ENCODE data around the gene PRR12.

PRR12 gene

DNA sequence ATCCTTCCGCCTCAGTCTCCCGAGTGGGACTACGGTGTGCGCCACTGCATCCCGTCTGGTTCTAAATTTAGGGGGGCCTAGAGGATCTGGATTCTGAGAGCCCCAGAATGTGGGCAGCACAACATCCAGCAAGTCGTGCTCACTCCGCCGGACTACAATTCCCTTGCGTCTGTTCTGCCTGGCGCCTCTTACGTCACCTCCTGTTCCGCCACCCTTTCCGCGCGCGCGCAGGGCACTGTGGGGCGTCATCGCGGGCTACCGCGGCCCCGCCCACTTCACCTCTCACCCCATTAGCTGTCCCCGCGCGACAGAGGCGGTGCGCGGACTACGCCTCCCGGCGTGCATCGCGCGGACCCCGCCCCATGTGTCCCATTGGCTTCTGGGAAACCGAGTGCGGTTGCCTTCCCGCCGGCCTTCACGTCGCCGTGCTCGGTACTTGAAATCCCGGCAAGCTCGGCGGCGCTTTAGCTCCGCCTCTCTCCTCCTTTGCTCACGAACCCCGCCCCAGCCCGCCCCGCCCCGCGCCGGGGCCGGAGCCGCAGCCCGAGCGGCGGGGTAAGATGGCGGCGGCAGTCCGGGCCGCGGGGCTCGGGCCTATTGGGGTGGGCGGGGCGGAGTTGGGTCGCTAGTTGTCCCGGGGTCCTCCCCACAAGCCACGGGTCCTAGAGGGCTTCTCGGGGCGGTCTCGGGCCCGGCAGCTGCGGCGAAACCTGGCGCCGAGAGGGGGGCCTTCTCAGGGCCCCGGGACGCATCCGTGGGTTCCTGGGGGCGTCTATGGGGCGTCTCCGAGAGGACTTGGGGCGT is 50.9 kb downstream of the PRR12 start, which contains the start of gene SCAF1 (continued):
- TF ChIP-seq, protein P1, sequence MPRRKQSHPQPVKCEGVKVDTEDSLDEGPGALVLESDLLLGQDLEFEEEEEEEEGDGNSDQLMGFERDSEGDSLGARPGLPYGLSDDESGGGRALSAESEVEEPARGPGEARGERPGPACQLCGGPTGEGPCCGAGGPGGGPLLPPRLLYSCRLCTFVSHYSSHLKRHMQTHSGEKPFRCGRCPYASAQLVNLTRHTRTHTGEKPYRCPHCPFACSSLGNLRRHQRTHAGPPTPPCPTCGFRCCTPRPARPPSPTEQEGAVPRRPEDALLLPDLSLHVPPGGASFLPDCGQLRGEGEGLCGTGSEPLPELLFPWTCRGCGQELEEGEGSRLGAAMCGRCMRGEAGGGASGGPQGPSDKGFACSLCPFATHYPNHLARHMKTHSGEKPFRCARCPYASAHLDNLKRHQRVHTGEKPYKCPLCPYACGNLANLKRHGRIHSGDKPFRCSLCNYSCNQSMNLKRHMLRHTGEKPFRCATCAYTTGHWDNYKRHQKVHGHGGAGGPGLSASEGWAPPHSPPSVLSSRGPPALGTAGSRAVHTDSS (tag by site-specific recombination; IDR thresholded peaks at IDR 0.05): no peak
- TF ChIP-seq ZNF16 (tag by site-specific recombination; IDR thresholded peaks at IDR 0.05; ENCODE audit: low read depth) (no peak), ZNF394 (tag by site-specific recombination; IDR thresholded peaks at IDR 0.05; ENCODE audit: borderline replicate concordance) (no peak), ZNF416 (tag by site-specific recombination; IDR thresholded peaks at IDR 0.05) (no peak), ZNF24 (tag by site-specific recombination; IDR thresholded peaks at IDR 0.05) (0 out of 2 replicates have a peak, but pooled peaks have one; percentile 18), ZNF561 (tag by site-specific recombination; IDR thresholded peaks at IDR 0.05; ENCODE audit: borderline replicate concordance) (no peak), ZNF701 (tag by site-specific recombination; IDR thresholded peaks at IDR 0.05) (no peak), SALL2 (tag by site-specific recombination; IDR thresholded peaks at IDR 0.05; ENCODE audit: borderline replicate concordance) (no peak), PRDM1 (tag by site-specific recombination; IDR thresholded peaks at IDR 0.05) (no peak), EGR2 (tag by site-specific recombination; IDR thresholded peaks at IDR 0.05; ENCODE audit: low read depth) (0 out of 2 replicates have a peak, but pooled peaks have one; percentile 48), ZSCAN16 (tag by site-specific recombination; IDR thresholded peaks at IDR 0.05) (no peak), SP2 (tag by site-specific recombination; IDR thresholded peaks at IDR 0.05) (peak; percentile 97), ZNF302 (tag by site-specific recombination; IDR thresholded peaks at IDR 0.05; ENCODE audit: low read depth) (no peak), SCRT1 (tag by site-specific recombination; IDR thresholded peaks at IDR 0.05; ENCODE audit: borderline replicate concordance) (no peak), BCL11B (tag by site-specific recombination; IDR thresholded peaks at IDR 0.05; ENCODE audit: low read depth) (peak; percentile 78; the same call in 1 of the 2 replicates), ZNF174 (tag by site-specific recombination; IDR thresholded peaks at IDR 0.05) (no peak), GLIS2 (tag by site-specific recombination; IDR thresholded peaks at IDR 0.05) (no peak), ZNF501 (tag by site-specific recombination; IDR thresholded peaks at IDR 0.05) (peak; percentile 57; the same call in 1 of the 2 replicates), YY1 (tag by site-specific recombination; IDR thresholded peaks at IDR 0.05) (0 out of 2 replicates have a peak, but pooled peaks have one; percentile 47), ZNF404 (tag by site-specific recombination; IDR thresholded peaks at IDR 0.05) (no peak), ZNF621 (tag by site-specific recombination; IDR thresholded peaks at IDR 0.05) (no peak)
- TF ChIP-seq, protein P2, sequence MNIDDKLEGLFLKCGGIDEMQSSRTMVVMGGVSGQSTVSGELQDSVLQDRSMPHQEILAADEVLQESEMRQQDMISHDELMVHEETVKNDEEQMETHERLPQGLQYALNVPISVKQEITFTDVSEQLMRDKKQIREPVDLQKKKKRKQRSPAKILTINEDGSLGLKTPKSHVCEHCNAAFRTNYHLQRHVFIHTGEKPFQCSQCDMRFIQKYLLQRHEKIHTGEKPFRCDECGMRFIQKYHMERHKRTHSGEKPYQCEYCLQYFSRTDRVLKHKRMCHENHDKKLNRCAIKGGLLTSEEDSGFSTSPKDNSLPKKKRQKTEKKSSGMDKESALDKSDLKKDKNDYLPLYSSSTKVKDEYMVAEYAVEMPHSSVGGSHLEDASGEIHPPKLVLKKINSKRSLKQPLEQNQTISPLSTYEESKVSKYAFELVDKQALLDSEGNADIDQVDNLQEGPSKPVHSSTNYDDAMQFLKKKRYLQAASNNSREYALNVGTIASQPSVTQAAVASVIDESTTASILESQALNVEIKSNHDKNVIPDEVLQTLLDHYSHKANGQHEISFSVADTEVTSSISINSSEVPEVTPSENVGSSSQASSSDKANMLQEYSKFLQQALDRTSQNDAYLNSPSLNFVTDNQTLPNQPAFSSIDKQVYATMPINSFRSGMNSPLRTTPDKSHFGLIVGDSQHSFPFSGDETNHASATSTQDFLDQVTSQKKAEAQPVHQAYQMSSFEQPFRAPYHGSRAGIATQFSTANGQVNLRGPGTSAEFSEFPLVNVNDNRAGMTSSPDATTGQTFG (tag by site-specific recombination; IDR thresholded peaks at IDR 0.05; ENCODE audit: borderline replicate concordance): no peak
- TF ChIP-seq, protein P3, sequence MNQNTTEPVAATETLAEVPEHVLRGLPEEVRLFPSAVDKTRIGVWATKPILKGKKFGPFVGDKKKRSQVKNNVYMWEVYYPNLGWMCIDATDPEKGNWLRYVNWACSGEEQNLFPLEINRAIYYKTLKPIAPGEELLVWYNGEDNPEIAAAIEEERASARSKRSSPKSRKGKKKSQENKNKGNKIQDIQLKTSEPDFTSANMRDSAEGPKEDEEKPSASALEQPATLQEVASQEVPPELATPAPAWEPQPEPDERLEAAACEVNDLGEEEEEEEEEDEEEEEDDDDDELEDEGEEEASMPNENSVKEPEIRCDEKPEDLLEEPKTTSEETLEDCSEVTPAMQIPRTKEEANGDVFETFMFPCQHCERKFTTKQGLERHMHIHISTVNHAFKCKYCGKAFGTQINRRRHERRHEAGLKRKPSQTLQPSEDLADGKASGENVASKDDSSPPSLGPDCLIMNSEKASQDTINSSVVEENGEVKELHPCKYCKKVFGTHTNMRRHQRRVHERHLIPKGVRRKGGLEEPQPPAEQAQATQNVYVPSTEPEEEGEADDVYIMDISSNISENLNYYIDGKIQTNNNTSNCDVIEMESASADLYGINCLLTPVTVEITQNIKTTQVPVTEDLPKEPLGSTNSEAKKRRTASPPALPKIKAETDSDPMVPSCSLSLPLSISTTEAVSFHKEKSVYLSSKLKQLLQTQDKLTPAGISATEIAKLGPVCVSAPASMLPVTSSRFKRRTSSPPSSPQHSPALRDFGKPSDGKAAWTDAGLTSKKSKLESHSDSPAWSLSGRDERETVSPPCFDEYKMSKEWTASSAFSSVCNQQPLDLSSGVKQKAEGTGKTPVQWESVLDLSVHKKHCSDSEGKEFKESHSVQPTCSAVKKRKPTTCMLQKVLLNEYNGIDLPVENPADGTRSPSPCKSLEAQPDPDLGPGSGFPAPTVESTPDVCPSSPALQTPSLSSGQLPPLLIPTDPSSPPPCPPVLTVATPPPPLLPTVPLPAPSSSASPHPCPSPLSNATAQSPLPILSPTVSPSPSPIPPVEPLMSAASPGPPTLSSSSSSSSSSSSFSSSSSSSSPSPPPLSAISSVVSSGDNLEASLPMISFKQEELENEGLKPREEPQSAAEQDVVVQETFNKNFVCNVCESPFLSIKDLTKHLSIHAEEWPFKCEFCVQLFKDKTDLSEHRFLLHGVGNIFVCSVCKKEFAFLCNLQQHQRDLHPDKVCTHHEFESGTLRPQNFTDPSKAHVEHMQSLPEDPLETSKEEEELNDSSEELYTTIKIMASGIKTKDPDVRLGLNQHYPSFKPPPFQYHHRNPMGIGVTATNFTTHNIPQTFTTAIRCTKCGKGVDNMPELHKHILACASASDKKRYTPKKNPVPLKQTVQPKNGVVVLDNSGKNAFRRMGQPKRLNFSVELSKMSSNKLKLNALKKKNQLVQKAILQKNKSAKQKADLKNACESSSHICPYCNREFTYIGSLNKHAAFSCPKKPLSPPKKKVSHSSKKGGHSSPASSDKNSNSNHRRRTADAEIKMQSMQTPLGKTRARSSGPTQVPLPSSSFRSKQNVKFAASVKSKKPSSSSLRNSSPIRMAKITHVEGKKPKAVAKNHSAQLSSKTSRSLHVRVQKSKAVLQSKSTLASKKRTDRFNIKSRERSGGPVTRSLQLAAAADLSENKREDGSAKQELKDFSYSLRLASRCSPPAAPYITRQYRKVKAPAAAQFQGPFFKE (tag by site-specific recombination; IDR thresholded peaks at IDR 0.05; ENCODE audit: borderline replicate concordance): no peak
- TF ChIP-seq, protein P4, sequence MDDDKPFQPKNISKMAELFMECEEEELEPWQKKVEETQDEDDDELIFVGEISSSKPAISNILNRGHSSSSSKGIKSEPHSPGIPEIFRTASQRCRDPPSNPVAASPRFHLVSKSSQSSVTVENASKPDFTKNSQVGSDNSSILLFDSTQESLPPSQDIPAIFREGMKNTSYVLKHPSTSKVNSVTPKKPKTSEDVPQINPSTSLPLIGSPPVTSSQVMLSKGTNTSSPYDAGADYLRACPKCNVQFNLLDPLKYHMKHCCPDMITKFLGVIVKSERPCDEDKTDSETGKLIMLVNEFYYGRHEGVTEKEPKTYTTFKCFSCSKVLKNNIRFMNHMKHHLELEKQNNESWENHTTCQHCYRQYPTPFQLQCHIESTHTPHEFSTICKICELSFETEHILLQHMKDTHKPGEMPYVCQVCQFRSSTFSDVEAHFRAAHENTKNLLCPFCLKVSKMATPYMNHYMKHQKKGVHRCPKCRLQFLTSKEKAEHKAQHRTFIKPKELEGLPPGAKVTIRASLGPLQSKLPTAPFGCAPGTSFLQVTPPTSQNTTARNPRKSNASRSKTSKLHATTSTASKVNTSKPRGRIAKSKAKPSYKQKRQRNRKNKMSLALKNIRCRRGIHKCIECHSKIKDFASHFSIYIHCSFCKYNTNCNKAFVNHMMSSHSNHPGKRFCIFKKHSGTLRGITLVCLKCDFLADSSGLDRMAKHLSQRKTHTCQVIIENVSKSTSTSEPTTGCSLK (tag by site-specific recombination; IDR thresholded peaks at IDR 0.05): no peak
- TF ChIP-seq, protein P5, sequence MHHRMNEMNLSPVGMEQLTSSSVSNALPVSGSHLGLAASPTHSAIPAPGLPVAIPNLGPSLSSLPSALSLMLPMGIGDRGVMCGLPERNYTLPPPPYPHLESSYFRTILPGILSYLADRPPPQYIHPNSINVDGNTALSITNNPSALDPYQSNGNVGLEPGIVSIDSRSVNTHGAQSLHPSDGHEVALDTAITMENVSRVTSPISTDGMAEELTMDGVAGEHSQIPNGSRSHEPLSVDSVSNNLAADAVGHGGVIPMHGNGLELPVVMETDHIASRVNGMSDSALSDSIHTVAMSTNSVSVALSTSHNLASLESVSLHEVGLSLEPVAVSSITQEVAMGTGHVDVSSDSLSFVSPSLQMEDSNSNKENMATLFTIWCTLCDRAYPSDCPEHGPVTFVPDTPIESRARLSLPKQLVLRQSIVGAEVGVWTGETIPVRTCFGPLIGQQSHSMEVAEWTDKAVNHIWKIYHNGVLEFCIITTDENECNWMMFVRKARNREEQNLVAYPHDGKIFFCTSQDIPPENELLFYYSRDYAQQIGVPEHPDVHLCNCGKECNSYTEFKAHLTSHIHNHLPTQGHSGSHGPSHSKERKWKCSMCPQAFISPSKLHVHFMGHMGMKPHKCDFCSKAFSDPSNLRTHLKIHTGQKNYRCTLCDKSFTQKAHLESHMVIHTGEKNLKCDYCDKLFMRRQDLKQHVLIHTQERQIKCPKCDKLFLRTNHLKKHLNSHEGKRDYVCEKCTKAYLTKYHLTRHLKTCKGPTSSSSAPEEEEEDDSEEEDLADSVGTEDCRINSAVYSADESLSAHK (tag by site-specific recombination; IDR thresholded peaks at IDR 0.05): no peak

All from HEK293 (cell line).